Measurements from ENCODE around the gene OBSL1.
A peak's percentile ranks its signal among the peaks of the same experiment; 100 is the strongest.

OBSL1 gene

DNA sequence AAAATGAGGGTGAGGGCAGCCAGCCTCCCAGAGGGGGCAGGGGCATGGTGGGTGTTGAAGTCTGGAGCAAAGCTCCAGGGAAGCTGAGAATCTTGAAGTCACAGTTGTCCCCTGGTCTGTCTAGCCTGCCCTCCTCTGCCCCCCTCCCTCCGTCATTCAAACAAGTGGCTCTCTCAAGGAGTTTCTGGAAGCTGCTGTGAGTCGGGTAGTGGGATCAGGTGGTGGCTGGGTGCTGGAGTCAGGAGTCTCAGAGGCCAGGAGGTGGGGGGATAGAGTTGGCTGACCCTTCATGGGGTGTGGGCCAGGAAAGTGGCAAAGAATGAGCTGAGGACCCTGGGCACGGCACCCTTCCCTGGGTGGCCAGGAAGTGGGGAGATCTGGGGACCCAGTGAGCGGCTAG lies 57.6 kb downstream of the OBSL1 start:
- DNase-seq (ENCODE audit: low read depth, low spot score), result no peak

DNA sequence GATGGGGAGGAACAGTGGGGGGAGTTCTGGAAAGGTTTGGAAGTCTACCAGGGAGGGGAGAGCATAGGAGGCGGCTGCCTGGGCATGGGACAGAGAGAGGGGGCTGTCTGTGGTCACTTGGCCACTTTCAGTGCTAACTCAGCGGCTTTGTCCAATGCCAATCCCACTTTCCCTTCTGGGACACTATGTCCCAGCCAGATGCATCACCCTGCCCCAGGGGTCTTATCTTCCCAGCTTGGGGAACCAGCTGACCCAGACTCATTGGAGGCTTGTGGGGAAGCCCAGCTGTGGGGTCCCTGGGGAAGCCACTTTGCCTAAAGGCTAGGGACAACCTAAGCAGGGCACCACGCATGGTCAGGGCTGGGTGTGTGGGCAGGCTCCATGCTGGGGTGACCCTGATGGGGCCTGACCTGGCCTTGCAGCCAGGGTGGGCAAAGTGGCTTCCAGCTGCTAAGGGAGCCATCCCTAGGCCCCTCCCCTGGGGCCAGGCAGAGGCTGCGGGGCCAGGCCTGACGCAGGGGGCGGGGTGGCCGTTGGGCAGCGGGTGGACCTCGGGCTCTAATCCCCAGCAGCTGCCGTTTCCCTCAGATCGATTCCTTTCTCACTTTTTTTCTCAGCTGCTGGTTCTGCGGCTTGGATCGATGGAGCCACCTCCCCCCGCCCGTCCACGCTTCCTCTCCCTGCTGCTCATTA lies 58.7 kb downstream of the OBSL1 start:
- no peak for DNase-seq (ENCODE audit: low read depth, low spot score)

DNA sequence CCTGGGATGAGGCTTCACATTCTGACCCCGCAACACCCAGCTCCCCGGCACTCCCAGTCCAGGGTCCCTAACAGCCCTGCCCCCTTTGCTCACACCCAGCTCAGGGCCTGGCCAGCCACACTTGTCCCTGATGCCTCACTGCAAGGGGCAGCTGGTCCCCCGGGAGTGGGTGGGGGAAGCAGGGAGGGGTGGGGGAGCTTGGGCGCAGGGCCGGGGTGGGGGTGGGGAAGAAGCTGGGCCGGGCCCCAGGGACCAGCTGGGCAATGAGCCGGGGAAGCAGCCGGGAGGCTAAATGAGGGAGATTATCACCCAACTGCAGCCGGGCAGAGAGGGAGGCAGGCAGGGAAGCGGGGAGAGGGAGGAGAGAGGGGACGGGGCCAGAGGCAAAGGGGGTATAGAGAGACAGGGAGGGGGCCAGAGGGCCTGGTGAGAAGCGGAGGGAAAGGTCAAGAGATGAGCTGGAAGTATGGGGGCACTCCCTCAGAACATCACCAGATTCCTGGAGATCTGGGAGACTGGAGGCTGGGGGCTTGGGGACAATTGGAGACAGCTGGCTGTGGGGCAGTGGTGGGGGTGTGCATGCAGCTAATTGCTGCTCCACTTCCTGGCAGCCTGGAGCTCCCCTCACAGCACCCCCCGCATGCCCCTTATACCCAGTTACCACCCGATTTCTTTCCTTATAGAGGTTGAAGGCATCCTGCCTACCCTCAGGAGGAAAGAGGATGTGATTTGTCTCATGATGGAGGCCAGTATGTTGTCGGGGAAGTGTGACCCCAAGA lies 59.6 kb downstream of the OBSL1 start:
- DNase-seq (ENCODE audit: low read depth, low spot score), result no peak

DNA sequence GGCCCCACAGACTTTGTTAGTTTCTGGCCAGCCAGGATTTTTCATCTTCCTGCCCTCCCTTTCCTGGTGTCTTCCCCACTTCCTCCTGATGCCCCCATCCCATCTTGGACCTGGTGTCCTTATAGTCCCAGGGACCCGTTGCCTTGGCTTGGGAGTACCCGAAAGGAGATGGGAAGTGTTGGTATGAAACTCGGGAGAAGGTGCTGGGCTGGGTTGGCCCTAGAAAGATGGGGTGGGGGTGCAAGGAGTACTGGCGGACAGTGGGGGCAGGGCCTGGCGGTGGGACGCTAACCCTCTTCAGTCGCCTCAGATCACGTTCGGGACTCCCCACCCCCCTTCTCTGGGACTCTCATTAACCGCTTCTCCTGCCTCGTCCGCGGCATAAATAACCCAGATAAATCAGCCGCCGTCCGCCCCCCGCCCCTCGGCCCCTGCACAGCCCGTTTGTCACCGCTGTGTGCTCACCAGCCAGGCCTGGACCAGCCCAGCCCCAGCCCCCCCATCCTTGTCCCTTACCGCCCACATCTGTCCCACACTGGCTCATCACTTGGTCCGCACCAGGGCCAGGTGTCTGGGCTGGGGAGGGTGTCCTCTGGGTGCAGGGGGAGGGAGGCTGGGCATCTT lies 60.7 kb downstream of the OBSL1 start:
- DNase-seq (ENCODE audit: low read depth, low spot score), result no peak

DNA sequence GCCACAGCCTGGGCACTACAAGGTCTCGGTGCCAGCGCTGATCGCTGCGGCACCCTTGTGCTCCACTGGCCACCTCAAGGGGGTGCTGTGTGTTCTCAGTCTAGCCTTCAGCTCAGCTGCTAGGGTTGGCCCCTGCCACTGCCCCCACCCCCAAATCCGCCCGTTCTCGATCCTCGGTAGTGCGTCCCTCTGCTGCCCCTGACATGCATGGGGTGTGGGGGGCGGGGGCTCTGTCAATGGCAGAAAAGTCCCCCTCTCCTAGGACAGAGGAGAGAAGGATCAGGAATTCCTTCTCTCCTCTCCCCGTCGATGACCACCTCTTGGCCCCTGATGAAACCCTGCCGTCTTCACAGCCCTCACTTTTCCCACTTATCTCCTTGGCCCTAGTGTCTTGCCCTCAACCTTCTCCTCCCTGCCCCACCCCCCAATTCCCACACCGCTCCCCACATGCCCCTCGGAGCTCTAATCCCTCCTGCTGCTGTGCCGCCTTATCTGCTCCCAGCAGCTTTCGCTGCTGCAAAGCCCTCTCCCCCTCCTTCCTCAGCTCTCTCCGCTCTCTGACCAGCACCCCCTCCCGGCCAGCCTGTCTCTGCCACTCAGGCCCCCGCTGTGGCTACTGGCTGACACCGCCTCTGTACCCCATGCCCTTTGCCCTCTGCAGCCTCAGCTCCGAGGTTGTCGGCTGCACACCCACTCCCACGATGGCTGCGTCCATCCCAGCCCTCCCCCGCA lies 61.4 kb downstream of the OBSL1 start:
- DNase-seq (ENCODE audit: low read depth, low spot score), result peak; percentile 77

DNA sequence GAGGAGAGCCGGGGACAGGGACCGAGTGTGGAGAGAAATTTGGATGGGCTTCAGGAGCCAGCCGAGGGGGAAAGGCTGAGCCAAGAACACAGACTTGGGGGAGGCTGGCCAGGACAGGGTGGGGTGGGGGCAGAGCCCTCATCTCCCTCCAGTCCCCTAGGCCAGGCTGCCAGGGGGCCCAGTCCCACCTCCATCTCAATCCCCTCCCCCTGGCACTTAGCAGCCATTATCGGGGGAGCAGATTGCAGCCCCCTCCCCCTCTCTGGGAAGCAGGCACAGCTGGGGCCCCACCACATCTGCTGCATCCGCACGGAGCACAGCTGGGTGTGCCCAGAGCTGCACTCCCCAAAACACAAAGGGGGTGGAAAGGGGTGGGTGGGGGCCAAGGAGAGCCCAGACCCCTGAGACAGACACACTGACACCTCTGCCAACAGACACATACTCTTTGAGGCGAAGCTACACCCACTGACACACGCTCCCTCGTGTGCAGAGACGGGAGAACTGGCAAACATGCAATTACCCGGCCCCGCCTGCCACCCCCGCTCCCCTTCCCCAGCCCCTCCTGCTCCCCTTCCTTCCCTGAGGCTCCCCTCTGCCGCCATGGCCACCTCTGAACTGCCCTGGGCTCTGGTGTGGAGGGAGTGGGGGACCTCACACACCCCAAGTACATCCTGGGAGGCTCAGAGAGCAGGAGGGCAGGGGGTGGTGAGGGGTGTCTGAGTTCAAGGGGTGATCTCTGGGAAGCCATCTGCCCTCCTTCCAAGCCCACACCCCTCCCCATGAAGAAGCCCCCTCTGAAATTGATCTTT lies 62.2 kb downstream of the OBSL1 start:
- DNase-seq (ENCODE audit: low read depth, low spot score), result no peak

DNA sequence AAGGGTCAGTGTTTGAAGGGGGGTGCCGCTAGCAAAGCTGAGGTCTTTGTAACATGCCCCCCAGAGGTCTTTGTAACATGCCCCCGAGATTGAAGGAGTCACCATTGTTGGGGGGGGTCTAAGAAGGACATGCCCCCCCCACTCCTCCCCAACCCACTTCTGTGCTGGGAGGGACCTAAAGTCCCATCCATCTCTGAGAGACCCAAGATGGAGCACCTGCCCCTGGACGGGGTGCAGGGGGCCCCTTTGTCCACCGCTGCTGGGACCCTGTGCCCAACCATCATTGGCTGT lies 63.0 kb downstream of the OBSL1 start:
- DNase-seq (ENCODE audit: low read depth, low spot score), result no peak

DNA sequence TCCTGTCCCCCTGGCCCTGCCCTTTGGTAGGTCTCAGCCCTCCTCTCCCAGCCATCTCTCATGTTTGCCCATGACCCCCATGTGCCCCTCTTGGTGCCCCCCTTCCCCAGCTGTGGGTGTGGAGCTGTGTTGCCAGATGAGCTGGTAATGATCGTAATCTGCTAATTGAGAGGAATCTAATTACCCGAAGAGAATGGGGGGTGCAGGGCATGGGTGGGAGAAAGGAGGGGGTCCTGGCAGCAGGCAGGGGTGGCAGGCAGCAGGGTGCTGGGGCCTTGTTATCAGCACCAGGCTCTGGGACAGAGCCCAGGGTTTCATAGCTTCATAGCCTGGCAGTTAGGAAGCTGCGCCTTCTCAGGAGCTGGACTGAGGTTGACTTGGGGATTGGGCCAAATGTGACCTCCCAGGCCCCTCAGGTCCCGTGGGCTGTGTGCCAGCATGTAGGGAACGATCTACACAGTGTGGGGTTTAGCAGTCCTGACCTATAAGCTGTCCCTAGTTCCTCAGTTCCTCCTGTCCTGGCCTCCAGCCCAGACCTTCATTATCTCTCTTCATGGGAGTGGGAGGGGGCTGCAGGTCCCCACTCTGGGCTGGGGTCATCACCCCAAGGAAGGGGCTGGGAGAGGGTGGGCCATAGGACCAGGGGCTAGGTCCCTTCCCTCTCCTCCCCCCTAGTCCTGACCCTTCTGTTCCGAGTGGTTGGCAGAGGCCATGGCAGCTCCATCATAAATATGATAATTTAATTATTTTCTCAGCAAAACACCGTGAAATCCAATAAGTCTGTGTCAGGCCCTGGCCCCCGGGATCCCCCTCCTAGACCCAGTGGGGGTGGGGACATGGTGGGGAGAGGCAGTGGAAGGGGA lies 63.5 kb downstream of the OBSL1 start:
- DNase-seq (ENCODE audit: low read depth, low spot score), result peak; percentile 57

DNA sequence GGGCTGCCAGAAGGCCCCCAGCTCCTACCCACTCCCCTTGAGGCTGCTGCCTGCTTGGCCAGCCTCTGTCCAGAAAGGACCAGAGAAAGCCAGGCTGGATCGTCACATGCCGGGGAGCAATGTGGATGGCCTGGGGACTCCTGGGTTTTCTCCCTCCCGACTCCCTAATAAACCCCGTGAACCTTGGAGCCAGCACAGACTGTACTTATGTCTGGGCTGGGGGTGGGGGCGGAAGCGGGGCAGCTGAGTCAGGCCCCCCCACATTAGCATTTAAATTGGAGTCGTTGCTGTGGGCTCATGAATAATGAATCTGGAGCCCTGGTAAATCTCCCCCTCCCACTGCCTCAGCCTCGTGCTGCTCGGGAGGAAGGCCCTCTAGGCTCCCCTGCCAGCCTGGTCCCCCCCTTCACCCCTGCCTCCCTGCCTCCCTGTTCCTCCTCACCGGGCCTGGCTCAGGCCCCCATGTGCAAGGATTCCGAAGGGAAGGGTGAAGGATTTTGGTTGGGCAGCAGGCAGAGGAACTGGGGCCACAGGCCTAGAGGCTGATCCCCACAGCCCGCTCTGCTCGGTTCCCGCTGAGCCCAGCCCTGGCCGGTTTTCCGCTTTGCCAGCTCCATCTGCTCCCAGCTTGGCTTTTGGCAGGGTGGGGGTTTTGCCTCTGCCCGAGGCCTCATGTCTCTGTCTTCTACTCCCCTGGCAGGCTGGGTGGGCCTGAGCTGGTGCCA lies 64.4 kb downstream of the OBSL1 start:
- peak; percentile 44 for DNase-seq (ENCODE audit: low read depth, low spot score)

DNA sequence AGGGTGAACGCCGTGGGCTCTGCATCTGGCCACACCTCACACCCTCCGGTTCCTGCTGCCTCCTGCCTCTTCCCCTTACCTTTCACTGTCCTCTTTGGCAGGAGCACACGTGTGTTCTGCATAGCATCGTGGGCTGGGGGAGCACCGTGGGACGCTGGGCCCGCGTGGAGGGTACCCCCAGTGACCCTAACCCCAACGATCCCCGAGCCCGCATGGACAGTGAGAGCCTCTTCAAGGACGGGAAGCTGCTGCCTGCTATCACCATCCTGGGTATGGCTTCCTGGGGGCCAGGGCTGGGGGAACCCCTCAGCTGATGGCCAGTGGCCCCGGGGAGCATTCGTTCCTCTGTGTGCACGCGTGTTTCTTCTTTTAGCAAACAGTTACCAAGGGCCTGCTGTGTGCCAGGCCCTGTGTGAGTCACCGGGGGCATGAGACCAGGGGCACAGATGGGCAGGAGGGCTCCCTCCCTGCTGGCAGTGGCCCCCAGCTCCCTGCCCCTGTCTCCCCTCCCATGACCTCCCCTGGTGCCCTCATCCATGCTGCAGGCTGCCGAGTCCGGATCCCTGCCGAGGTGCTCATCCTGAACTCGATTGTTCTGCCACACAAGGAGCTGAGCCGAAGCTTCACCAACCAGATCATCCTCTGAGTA lies 65.1 kb downstream of the OBSL1 start:
- DNase-seq (ENCODE audit: low read depth, low spot score), result no peak

DNA sequence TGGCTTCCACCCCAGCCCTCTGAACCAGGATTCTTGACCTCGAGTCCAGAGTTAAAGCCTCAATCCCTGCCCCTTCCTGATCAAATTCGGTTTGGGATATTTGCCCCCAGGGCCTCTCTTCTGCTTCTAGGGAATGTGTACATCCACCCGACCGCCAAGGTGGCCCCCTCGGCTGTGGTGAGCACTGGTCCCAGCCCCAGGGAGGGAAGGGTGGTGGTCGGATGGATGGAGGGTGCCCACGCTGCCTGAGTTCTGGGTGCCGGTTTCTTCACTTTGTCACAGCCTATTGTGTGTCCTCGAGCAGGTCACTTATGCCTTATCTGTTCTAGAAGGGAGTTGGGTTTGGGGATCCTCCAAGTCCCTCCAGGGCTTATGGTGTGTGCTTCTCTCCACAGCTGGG lies 65.8 kb downstream of the OBSL1 start:
- no peak for DNase-seq (ENCODE audit: low read depth, low spot score)

DNA sequence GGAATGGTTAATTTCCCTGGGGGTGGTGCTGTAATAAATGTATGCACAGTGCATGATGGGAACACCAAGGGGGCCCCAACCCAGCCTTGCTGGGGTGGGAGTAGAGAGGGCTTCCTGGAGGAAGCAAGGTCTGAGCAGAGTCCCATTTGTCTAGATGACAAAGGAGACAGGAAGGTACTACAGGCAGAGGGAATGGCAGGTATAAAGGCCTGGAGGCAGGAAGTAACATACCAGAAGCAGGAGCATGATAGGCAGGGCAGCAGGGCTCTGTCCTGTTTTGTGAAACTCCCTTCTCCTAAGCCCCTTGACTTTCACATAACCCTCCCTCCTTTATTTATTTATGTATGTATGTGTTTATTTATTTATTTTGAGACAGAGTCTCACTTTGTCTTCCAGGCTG lies 68.7 kb downstream of the OBSL1 start:
- DNase-seq (ENCODE audit: low read depth, low spot score), result no peak

DNA sequence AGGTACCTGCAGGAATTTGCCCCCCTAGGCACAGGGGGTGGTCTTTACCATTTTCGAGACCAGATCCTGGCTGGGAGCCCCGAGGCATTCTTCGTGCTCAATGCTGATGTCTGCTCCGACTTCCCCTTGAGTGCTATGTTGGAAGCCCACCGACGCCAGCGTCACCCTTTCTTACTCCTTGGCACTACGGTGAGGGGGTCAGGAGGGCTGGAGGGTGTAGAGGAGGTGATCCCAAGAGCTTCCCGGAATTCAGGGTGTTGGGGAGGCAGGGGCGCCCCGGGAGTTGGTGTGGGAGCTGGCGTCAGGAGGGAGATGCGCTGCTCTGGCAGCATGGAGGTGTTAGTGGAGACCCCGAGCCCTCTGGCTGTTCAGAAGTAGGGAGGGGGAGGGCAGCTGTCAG lies 69.5 kb downstream of the OBSL1 start:
- no peak for DNase-seq (ENCODE audit: low read depth, low spot score)
